Fibroblast of mammary gland (primary cell): ENCODE data around the gene HSD17B14.
"Not testable (repeated sequence)": the region's sequence is repeated elsewhere in the genome, so short reads cannot be mapped to it uniquely, and the experiment has no call there.

Experiments used
- DNase-seq: peaks from one replicate; pipeline ENCODE4 v3.0.0-alpha.2; 2010; ENCODE audit warnings: low read depth
- H3K4me3 ChIP-seq: 2 replicates; pipeline ENCODE4 v1.5.1; 2011; ENCODE audit warnings: low read depth, mild to moderate bottlenecking, low read length, moderate library complexity; ENCODE audit not compliant: control insufficient read depth
- CTCF ChIP-seq: conservative IDR thresholded peaks from 2 replicates; pipeline ENCODE4 v1.5.1; 2011; ENCODE audit warnings: low read depth, low read length, inconsistent platforms; ENCODE audit not compliant: control insufficient read depth, insufficient read depth

The HSD17B14 gene

GRCh38 chr19:48852292-48852691, 16.0 kb upstream of the HSD17B14 start:
- H3K4me3 ChIP-seq = no peak overlapping the region
- no peak for DNase-seq
- no peak for TF ChIP-seq CTCF

- H3K4me3 ChIP-seq, DNase-seq: not testable (repeated sequence)
Observed at GRCh38 chr19:48846659-48847058, 10.4 kb upstream of the HSD17B14 start.

- no peak for DNase-seq
- no peak overlapping the region for H3K4me3 ChIP-seq
- TF ChIP-seq CTCF = no peak
Observed at GRCh38 chr19:48845384-48845783, 9.1 kb upstream of the HSD17B14 start.

GRCh38 chr19:48844472-48844871, 8.2 kb upstream of the HSD17B14 start:
- no peak overlapping the region for H3K4me3 ChIP-seq
- peak; percentile 77 for DNase-seq
- TF ChIP-seq CTCF = peak; percentile 21

- peak; percentile 80 for TF ChIP-seq CTCF
- H3K4me3 ChIP-seq = no peak overlapping the region
- DNase-seq = peak; percentile 61
Observed at GRCh38 chr19:48842789-48843162, 6.5 kb upstream of the HSD17B14 start.

- no peak for DNase-seq
- no peak overlapping the region for H3K4me3 ChIP-seq
- no peak for TF ChIP-seq CTCF
Observed at GRCh38 chr19:48841571-48841970, 5.3 kb upstream of the HSD17B14 start.

- no peak for DNase-seq
- TF ChIP-seq CTCF = no peak
- no peak overlapping the region for H3K4me3 ChIP-seq
Observed at GRCh38 chr19:48841047-48841446, 4.8 kb upstream of the HSD17B14 start.

GRCh38 chr19:48837687-48838086, 1.4 kb upstream of the HSD17B14 start:
- no peak for DNase-seq
- TF ChIP-seq CTCF = no peak
- no peak overlapping the region for H3K4me3 ChIP-seq
